GM18873 (cell line): ENCODE results near the gene SYTL2.
"Not testable (repeated sequence)": the region's sequence is repeated elsewhere in the genome, so short reads cannot be mapped to it uniquely, and the experiment has no call there.

Source experiments
- ATAC-seq: cut with Tn5 transposase; IDR thresholded peaks from one replicate; pipeline ENCODE4 v1.9.1; 2021; ENCODE audit warnings: mild to moderate bottlenecking, moderate library complexity, moderate number of reproducible peaks; ENCODE audit not compliant: unreplicated experiment, low FRiP score

Gene SYTL2

DNA sequence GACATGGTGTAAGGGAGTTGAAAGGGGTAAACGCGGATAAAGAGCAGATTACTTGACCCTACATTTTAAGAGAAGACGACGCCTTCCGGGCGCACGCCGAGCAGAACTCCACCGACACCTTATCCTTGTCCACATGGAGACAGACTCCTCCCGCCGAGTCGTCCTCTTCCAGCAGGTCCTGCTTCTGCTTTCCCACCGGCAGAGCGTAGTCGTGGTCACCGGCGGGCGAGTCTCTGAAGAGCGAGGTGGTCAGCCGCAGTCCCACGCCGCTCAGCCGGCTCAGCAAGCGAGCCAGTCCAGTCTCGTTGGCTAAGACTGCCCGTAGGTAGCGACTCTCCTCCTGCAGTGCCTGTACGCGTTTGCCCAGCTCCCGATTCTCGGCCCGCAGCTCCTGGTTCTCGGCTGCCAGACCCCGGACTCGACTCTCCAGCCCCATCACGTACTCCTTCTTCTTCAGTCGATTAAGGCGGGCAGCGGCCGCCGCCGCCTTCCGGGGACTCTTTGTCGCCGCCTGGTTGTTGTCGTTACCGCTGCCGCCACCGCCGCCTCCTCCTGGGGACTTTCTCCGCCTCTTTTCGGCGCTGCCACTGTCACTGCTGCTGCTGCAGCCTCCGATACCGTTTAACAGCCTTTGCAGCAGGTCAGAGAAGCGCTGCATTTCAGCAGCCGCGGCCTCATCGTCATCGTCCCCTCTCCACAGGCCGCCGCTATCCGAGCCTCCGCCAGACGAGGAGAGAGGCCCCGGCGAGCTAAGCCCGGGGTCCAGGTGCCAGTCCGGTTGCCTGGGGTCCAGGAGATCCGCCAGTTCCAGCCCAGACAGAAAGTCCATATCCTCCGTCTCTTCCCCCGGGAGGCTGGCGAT is 147.0 kb downstream of the SYTL2 start:
- ATAC-seq: peak; percentile 52

DNA sequence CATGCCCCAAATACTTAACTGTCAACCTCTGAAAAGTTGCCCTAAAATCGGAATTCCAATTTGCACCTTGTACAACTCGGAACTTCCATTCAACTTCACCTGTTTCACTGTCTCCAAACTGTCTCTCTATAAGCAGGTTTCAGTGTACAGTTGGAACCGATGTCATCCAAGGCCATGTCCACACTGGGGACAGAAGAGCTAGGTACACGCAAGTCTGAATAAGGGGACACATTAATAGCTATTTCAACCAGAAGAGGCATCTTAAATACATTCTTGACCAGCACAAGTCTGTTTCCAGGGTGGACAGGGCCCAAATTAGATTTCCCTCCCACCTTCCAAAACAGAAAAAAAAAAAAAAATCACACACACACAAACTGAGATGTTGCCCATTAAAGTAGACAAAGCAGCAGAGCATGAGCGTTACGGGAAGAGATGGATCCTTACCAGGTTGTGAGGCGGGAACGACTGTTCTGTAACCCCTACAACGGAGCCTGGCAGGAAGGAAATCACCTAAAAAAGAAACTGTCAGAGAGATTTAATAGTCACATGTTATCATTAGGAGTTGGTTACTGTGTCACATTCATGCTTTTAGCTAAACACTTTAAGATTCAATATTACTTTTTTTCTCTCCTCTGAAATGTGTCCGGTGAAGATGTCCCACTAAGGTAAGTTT is 147.7 kb downstream of the SYTL2 start:
- no peak for ATAC-seq

DNA sequence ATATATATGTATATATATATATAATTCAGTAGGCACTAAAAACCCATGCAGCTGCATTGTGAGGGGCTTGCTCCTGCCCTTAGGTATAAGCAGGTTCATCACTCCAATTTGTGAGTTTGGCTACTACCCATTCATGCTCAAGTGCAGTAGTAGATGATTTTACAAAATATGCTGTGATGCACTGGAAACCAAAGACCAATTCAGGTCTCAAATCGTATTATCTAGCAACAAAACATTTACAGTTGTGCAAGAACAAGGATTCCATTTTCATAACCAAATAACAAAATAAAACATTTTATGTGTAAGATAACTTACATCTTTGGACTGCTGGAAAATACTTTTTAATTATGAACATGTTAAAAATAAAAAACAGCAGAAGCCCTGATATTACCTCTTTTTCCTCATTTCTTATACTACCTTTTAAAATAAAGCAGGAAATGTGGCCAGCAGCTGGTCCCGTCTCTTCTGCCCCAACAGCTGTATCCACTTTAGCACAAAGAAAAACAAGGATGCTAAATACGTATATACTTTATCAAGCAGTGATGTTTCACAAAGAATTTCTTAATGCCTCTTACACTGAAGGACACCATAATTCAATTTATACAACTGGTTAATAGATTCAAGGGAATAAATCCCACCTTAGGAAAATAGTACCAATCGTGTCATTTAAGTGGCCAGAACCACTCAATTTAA is 148.8 kb downstream of the SYTL2 start:
- ATAC-seq: no peak

DNA sequence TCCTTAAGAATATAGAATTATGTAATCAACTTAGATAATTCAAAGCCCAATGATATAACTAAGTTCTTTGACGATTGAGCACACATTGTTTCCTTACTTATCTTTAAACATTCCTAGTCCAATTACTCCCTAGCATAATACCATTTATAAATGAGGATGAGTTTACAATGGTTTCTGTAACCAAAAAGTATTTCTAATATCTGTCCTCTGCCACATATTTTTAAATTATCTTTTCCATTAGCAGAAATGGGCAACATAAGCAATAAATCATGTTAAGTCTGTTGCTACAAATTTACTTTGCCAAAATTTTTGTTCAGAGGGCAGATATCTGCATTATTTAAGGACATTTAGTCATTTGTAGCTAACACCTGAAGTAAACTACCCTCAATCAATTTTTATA is 152.8 kb downstream of the SYTL2 start:
- no peak for ATAC-seq

DNA sequence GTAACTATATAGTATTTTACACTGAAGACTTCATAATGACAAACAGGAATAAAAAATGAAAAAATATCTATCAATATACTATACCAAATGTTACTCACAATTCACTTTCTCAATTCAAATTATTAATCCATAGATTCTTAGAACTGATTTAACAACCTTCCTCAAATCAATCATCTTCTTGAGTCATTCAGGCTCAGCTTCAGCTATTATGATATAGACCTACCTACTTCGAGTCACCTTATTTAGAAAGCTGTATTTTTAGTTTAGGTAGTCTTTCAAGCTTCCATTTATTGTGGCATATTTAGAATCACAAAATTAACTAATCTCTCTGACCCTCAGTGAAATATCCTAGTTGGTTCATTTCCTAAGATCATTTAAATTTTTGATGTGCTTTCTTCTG is 154.2 kb downstream of the SYTL2 start:
- no peak for ATAC-seq

DNA sequence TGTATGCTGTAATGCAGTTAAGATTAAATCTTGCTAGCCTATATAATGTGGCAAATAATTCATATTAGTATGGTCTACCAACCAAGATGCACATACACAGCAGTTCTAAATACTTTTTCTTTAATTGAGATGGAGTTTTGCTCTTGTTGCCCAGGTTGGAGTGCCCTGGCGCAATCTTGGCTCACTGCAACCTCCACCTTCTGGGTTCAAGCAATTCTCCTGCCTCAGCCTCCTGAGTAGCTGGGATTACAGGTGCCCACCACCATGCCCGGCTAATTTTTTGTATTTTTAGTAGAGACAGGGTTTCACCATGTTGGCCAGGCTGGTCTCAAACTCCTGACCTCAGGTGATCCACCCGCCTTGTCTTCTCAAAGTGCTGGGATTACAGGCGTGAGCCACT is 156.6 kb downstream of the SYTL2 start:
- ATAC-seq: not testable (repeated sequence)

DNA sequence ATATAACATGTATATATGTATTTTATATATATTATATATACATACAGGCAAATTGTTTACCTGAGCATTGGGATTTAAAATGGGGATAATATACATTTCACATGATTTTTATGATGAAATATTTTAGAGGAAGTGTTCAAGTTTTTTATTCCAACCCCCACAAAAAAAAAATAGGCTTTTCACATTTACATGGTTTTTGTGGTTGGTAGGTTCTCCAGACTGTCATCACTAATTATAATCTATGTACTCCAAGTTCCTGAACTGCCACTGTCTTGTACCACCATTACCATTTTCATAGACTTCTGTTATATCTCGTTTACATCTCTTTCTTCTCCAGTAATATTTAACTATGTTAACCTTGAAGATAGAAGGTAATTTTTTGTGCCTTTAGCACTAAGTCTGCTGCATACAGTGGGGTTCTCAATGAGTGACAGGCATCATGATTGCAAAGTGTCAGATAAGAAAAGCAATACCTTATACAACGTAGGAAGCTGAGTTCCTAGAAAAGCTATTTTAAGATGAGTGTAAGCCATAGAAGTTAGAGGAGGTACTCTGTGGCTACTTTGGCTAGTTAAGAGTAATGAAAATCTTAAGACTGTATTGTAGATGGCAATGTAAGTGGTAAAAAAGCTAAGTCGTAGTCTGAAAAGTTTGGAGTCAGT is 158.0 kb downstream of the SYTL2 start:
- ATAC-seq: no peak

DNA sequence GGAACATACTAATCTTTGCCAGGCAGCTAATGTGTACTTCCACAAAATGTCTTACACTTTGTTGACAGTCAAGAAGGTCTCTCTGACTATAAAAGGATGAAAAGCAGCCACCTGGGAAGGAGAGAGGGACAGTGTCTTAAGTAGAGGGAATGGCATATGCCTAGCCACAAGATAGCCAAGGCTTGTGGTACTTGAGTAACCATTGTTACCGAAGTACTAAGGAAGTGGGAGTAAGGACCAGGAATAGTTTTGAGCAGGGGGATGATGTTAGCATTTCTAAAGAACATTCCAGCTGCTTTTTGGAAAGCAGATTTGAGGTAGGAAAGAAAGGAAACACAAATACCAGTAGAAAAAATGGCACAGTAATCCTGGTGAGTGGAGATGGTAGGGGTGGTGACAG is 159.8 kb downstream of the SYTL2 start:
- no peak for ATAC-seq

DNA sequence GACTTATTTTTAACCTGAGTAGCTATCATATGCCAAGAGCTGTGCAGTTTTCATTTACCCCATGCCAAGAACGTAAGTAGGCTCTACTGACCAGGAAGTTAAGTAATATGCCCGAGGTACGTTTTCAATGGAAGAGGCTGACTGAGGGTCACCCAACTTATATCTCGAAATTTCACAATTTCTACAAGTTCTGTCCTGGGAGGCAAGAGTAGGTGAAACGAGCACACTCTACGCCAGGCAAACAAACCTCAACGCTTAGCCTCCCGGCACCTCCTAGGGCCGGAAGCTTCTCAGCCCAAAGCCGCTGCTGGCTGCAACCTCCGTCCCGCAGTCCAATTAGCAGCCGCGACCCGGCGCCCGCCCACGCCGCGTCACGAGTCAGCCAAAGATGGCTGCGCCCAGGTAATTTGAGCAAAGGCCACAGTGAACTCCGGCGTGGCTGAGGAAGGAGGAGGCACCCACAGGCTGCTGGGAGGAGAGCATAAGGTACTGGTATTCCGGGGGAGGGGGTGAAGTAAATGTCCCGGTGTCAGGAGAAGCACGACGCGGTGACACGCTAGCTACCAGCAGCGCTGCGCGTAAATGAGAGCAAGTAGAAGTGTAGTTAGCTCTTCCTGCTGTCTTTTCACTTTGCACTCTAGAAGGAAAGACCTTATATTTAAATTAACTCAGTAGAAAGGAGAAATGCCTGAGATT is 163.2 kb downstream of the SYTL2 start, which contains the start of gene TMEM126A:
TMEM126A (plus strand) TSS at position 364 of the 696 bp plus-strand sequence. CDS start 2,289 bp downstream, outside the sequence.
- ATAC-seq: peak; percentile 99

DNA sequence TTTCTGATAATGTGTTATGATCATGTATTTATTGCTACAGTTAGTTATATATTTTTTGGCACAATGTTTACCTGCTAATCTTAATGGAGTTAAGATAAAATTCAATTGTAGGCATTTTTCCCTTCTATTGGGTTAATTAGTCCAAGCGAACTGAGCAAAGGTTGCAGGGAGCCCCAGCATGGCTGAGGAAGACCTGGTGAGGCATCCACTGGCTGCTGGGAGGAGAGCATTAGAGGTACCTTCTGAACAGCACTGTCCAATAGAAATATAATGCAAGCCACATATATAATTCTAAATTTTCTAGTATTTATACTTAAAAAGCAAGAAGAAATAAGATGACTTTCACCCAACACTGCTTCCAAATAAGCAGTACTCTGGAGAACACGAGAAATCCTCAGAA is 163.9 kb downstream of the SYTL2 start:
- ATAC-seq: peak; percentile 3
